ENCODE results near the gene TRPM3. TPM values are rescaled to one million over a fixed set of nuclear protein-coding genes. Genes with fewer than 3 reads are reported as not detected.

TRPM3 gene
- total RNA-seq, 4 donors from 2014 or later = 5.2 to 8.1 (median 7.3) TPM

- H3K4me3 ChIP-seq = no peak overlapping the region
- TF ChIP-seq EP300 (IDR thresholded peaks at IDR 0.05) = no peak
- no peaks in the 10 kb centered on the region for H3K36me3 ChIP-seq
- H3K27ac ChIP-seq = no peak overlapping the region
- no peak for DNase-seq (ENCODE audit: low spot score in 2 of 2)
- H3K9me3 ChIP-seq = no peaks in the 10 kb centered on the region
- no peaks in the 10 kb centered on the region for H3K4me1 ChIP-seq
- no peaks in the 10 kb centered on the region for H3K27me3 ChIP-seq
- 90 to 92% methylated on average over 5 of the region's 5 CpGs for WGBS, 2 donors
Measured at GRCh38 chr9:70773579-70773978, 347.8 kb downstream of the TRPM3 start.

- DNase-seq (ENCODE audit: low spot score in 2 of 2) = no peak
- 73 to 86% methylated on average over 3 of the region's 3 CpGs for WGBS, 2 donors
- H3K4me3 ChIP-seq = no peak overlapping the region
- no peaks in the 10 kb centered on the region for H3K9me3 ChIP-seq
- H3K27ac ChIP-seq = no peak overlapping the region
- H3K36me3 ChIP-seq = no peaks in the 10 kb centered on the region
- no peaks in the 10 kb centered on the region for H3K27me3 ChIP-seq
- H3K4me1 ChIP-seq = no peaks in the 10 kb centered on the region
- TF ChIP-seq CTCF (IDR thresholded peaks at IDR 0.05) = no peak
- no peak for TF ChIP-seq EP300 (IDR thresholded peaks at IDR 0.05)
- no peak for TF ChIP-seq POLR2A (IDR thresholded peaks at IDR 0.05)
Measured at GRCh38 chr9:70772601-70773000, 348.8 kb downstream of the TRPM3 start.

GRCh38 chr9:70765946-70766345, 355.5 kb downstream of the TRPM3 start:
- Histone ChIP-seq H3K4me1 (no peaks in the 10 kb centered on the region), H3K27ac (no peak overlapping the region), H3K36me3 (no peaks in the 10 kb centered on the region), H3K9me3 (no peaks in the 10 kb centered on the region), H3K4me3 (no peak overlapping the region), H3K27me3 (no peaks in the 10 kb centered on the region)
- 53 to 65% methylated on average over 1 of the region's 1 CpG for WGBS, 2 donors
- DNase-seq (ENCODE audit: low spot score in 2 of 2) = no peak
- TF ChIP-seq CTCF (IDR thresholded peaks at IDR 0.05) (no peak), EP300 (IDR thresholded peaks at IDR 0.05) (no peak), POLR2A (IDR thresholded peaks at IDR 0.05) (no peak)

- WGBS, 2 donors = 50 to 54% methylated on average over 8 of the region's 8 CpGs
Measured at GRCh38 chr9:70761139-70761670, 360.2 kb downstream of the TRPM3 start.

GRCh38 chr9:70760228-70760627, 361.2 kb downstream of the TRPM3 start:
- TF ChIP-seq EP300 (IDR thresholded peaks at IDR 0.05) = no peak
- TF ChIP-seq CTCF (IDR thresholded peaks at IDR 0.05) = no peak
- TF ChIP-seq POLR2A (IDR thresholded peaks at IDR 0.05) = no peak
- Histone ChIP-seq H3K9me3 (no peaks in the 10 kb centered on the region), H3K27me3 (no peaks in the 10 kb centered on the region), H3K36me3 (peaks cover 0 to 23% (median 0%) of the 10 kb centered on the region in 3 donors), H3K4me3 (no peak overlapping the region), H3K27ac (no peak overlapping the region), H3K4me1 (no peaks in the 10 kb centered on the region)
- no peak for DNase-seq (ENCODE audit: low spot score in 2 of 2)
- 86 to 87% methylated on average over 8 of the region's 8 CpGs for WGBS, 2 donors

More at GRCh38 chr9:70761139-70761670, 360.2 kb downstream of the TRPM3 start:
- no peak for DNase-seq (ENCODE audit: low spot score in 2 of 2)
- Histone ChIP-seq H3K4me3 (no peak overlapping the region), H3K4me1 (no peaks in the 10 kb centered on the region), H3K27ac (no peak overlapping the region), H3K27me3 (no peaks in the 10 kb centered on the region), H3K36me3 (peaks cover 0 to 18% (median 0%) of the 10 kb centered on the region in 3 donors), H3K9me3 (no peaks in the 10 kb centered on the region)
- TF ChIP-seq CTCF (IDR thresholded peaks at IDR 0.05) = no peak
- no peak for TF ChIP-seq POLR2A (IDR thresholded peaks at IDR 0.05)
- TF ChIP-seq EP300 (IDR thresholded peaks at IDR 0.05) = no peak

- H3K4me3 ChIP-seq = no peak overlapping the region
- H3K9me3 ChIP-seq = no peaks in the 10 kb centered on the region
- no peak for DNase-seq (ENCODE audit: low spot score in 2 of 2)
- TF ChIP-seq EP300 (IDR thresholded peaks at IDR 0.05) = no peak
- TF ChIP-seq CTCF (IDR thresholded peaks at IDR 0.05) = no peak
- no peak for TF ChIP-seq POLR2A (IDR thresholded peaks at IDR 0.05)
- no peaks in the 10 kb centered on the region for H3K4me1 ChIP-seq
- H3K27ac ChIP-seq = no peak overlapping the region
- H3K27me3 ChIP-seq = no peaks in the 10 kb centered on the region
- peaks cover 0 to 20% (median 0%) of the 10 kb centered on the region in 3 donors for H3K36me3 ChIP-seq
- WGBS, 2 donors = 66 to 67% methylated on average over 4 of the region's 4 CpGs
Measured at GRCh38 chr9:70753311-70753710, 368.1 kb downstream of the TRPM3 start.
